H1 (cell line): ENCODE data around the gene MRM1. TPM values are rescaled to one million over a fixed set of nuclear protein-coding genes. Genes with fewer than 3 reads are reported as not detected.

Experiments
- CTCF ChIA-PET: fragments of 300-600 bp; sonication (Branson Sonifier 250); formaldehyde crosslinking; loops from one replicate; lab custom pipeline; 2021; ENCODE audit not compliant: partially characterized antibody; lab: Charles Lee
- POLR2A ChIA-PET: fragments of 300-600 bp; sonication (Branson Sonifier 250); formaldehyde crosslinking; loops from one replicate; lab custom pipeline; 2021; ENCODE audit warnings: inconsistent platforms; ENCODE audit not compliant: partially characterized antibody; lab: Charles Lee
- DNase-seq, 2 experiments: peaks; one replicate each; pipeline versions ENCODE4 v3.0.0 to v3.0.0-alpha.2; 2010 to 2022; ENCODE audit warnings: low spot score in 2 of 2, low read depth in 1 of 2, mixed read lengths in 1 of 2
- FAIRE-seq: peaks from 2 replicates; lab custom pipeline; 2011; peaks lifted over from hg19 to GRCh38; lab: Jason Lieb, UNC
- H2AFZ ChIP-seq: 2 replicates; pipeline ENCODE4 v1.8.1; 2012; ENCODE audit warnings: low read length, inconsistent platforms
- H2AK5ac ChIP-seq: 2 replicates; pipeline ENCODE4 v1.6.1; 2013; ENCODE audit warnings: low read depth, low read length
- H2BK120ac ChIP-seq: replicated peaks from 2 replicates; pipeline ENCODE3; 2013; ENCODE audit warnings: low read depth, low read length, inconsistent platforms
- H2BK12ac ChIP-seq: 2 replicates; pipeline ENCODE4 v1.6.1; 2013; ENCODE audit warnings: low read depth, low read length
- H2BK15ac ChIP-seq: 2 replicates; pipeline ENCODE4 v1.6.1; 2013; ENCODE audit warnings: low read length
- H2BK20ac ChIP-seq: 2 replicates; pipeline ENCODE4 v1.6.1; 2013; ENCODE audit warnings: low read length
- H2BK5ac ChIP-seq: 2 replicates; pipeline ENCODE4 v1.6.1; 2013; ENCODE audit warnings: low read depth, low read length
- H3K14ac ChIP-seq: 2 replicates; pipeline ENCODE4 v1.6.1; 2013; ENCODE audit warnings: inconsistent platforms; ENCODE audit not compliant: insufficient read length
- H3K18ac ChIP-seq: 2 replicates; pipeline ENCODE4 v1.6.1; 2013; ENCODE audit warnings: low read length; ENCODE audit errors: extremely low read depth
- H3K23ac ChIP-seq: 2 replicates; pipeline ENCODE4 v1.6.1; 2013; ENCODE audit warnings: inconsistent platforms; ENCODE audit not compliant: insufficient read length
- H3K23me2 ChIP-seq: 2 replicates; pipeline ENCODE4 v1.6.1; 2013; ENCODE audit warnings: low read depth, low read length
- H3K27ac ChIP-seq: 2 replicates; pipeline ENCODE4 v1.6.1; 2011; ENCODE audit warnings: low read depth, low read length, inconsistent platforms
- H3K27me3 ChIP-seq, 4 experiments: replicated peaks in 1 of 4; 1 replicate in 1 of 4; 2 replicates in 3 of 4; pipeline versions ENCODE4 v1.6.1 to v1.8.1; 2011 to 2013; ENCODE audit warnings: low read length in 3 of 4, mild to moderate bottlenecking in 3 of 4, inconsistent platforms in 2 of 4, mixed read lengths in 2 of 4, moderate library complexity in 1 of 4; ENCODE audit not compliant: control insufficient read depth in 3 of 4, insufficient read depth in 3 of 4; ENCODE audit errors: extremely low read depth in 1 of 4
- H3K36me3 ChIP-seq, 4 experiments: 2 replicates each; pipeline versions ENCODE4 v1.6.1 to v1.8.1; 2011 to 2013; ENCODE audit warnings: mild to moderate bottlenecking in 4 of 4, low read length in 3 of 4, moderate library complexity in 2 of 4, control low read depth in 1 of 4, inconsistent platforms in 1 of 4; ENCODE audit not compliant: insufficient read depth in 4 of 4, control insufficient read depth in 2 of 4
- H3K4ac ChIP-seq: replicated peaks from 2 replicates; pipeline ENCODE3; 2013; ENCODE audit warnings: low read length, low read depth, mixed read lengths, inconsistent platforms; ENCODE audit not compliant: insufficient read length
- H3K4me1 ChIP-seq, 4 experiments: replicated peaks in 1 of 4; 1 replicate in 1 of 4; 2 replicates in 3 of 4; pipeline versions ENCODE4 v1.6.1 to v1.8.1; 2011 to 2013; ENCODE audit warnings: low read length in 3 of 4, inconsistent platforms in 2 of 4, mixed read lengths in 1 of 4; ENCODE audit not compliant: insufficient read depth in 4 of 4, control insufficient read depth in 3 of 4
- H3K4me2 ChIP-seq, 2 experiments: 2 replicates each; pipeline versions ENCODE4 v1.6.1 to v1.8.1; 2011 to 2013; ENCODE audit warnings: low read depth in 2 of 2, low read length in 2 of 2, control low read depth in 1 of 2, inconsistent platforms in 1 of 2, mild to moderate bottlenecking in 1 of 2; ENCODE audit not compliant: insufficient read depth in 1 of 2
- H3K4me3 ChIP-seq, 4 experiments: fragments of 200-600, 300-600 bp in 1 of 4; sonication (generic), shearing (Covaris generic), sonication (Bioruptor Twin) in 1 of 4; 2 replicates each; pipeline versions ENCODE4 v1.5.1 to v1.8.1; 2011 to 2016; ENCODE audit warnings: low read length in 4 of 4, low read depth in 3 of 4, control low read depth in 2 of 4, inconsistent platforms in 2 of 4, mild to moderate bottlenecking in 2 of 4, mixed read lengths in 1 of 4, moderate library complexity in 1 of 4; ENCODE audit not compliant: insufficient read depth in 2 of 4; ENCODE audit errors: extremely low read depth in 1 of 4
- H3K56ac ChIP-seq: replicated peaks from 2 replicates; pipeline ENCODE3; 2013; ENCODE audit warnings: low read depth, mild to moderate bottlenecking, mixed read lengths, low read length, inconsistent platforms; ENCODE audit not compliant: insufficient read length
- H3K79me1 ChIP-seq: 2 replicates; pipeline ENCODE4 v1.6.1; 2013; ENCODE audit warnings: low read depth, low read length, control low read depth
- H3K79me2 ChIP-seq, 2 experiments: 2 replicates each; pipeline versions ENCODE4 v1.6.1 to v1.8.1; 2012 to 2013; ENCODE audit warnings: low read length in 2 of 2, mild to moderate bottlenecking in 2 of 2, inconsistent platforms in 1 of 2; ENCODE audit not compliant: insufficient read depth in 2 of 2, control insufficient read depth in 1 of 2
- H3K9ac ChIP-seq, 4 experiments: replicated peaks in 1 of 4; 1 replicate in 1 of 4; 2 replicates in 3 of 4; pipeline versions ENCODE4 v1.6.1 to v1.8.1; 2011 to 2013; ENCODE audit warnings: low read depth in 3 of 4, low read length in 3 of 4, control low read depth in 2 of 4, mild to moderate bottlenecking in 2 of 4, moderate library complexity in 2 of 4, inconsistent platforms in 1 of 4; ENCODE audit errors: extremely low read depth in 1 of 4
- H3K9me3 ChIP-seq, 2 experiments: 2 replicates each; pipeline versions ENCODE4 v1.6.1 to v1.8.1; 2012 to 2013; ENCODE audit warnings: mild to moderate bottlenecking in 2 of 2, moderate library complexity in 2 of 2, control low read depth in 1 of 2, inconsistent platforms in 1 of 2, low read depth in 1 of 2, low read length in 1 of 2, mixed read lengths in 1 of 2; ENCODE audit not compliant: insufficient read depth in 2 of 2
- H4K20me1 ChIP-seq, 2 experiments: replicated peaks in 1 of 2; 2 replicates each; pipeline versions ENCODE3 to v1.8.1; 2011 to 2013; ENCODE audit warnings: inconsistent platforms in 2 of 2, low read length in 2 of 2, mild to moderate bottlenecking in 1 of 2; ENCODE audit not compliant: insufficient read depth in 2 of 2, control insufficient read depth in 1 of 2
- H4K5ac ChIP-seq: 2 replicates; pipeline ENCODE4 v1.6.1; 2013; ENCODE audit warnings: low read length, low read depth, mixed read lengths, inconsistent platforms; ENCODE audit not compliant: insufficient read length
- H4K8ac ChIP-seq: 2 replicates; pipeline ENCODE4 v1.8.0; 2013; ENCODE audit warnings: mild to moderate bottlenecking, moderate library complexity, low read length, inconsistent platforms; ENCODE audit not compliant: insufficient read depth; ENCODE audit errors: extremely low read depth
- H4K91ac ChIP-seq: replicated peaks from 2 replicates; pipeline ENCODE3; 2013; ENCODE audit warnings: low read length, mixed read lengths, inconsistent platforms; ENCODE audit not compliant: insufficient read length
- CTBP2 ChIP-seq: IDR thresholded peaks from 2 replicates; pipeline ENCODE4 v1.7.0; 2011; ENCODE audit warnings: borderline replicate concordance, mild to moderate bottlenecking, moderate library complexity, mixed read lengths, low read length; ENCODE audit not compliant: insufficient read depth, insufficient read length
- GABPA ChIP-seq: IDR thresholded peaks from 2 replicates; pipeline ENCODE4 v1.6.1; 2011; ENCODE audit warnings: mild to moderate bottlenecking, low read length, moderate library complexity, borderline replicate concordance; ENCODE audit not compliant: insufficient read depth
- POU5F1 ChIP-seq: IDR thresholded peaks from 2 replicates; pipeline ENCODE4 v1.6.1; 2011; ENCODE audit warnings: low read depth, mild to moderate bottlenecking, low read length, moderate library complexity
- WGBS, 2 experiments: shearing (Covaris generic) in 1 of 2; methylation state at CpG; one replicate each; pipeline versions ENCODE4 v1.1.6 to v1.1.7; 2013 to 2015; ENCODE audit warnings: low lambda C conversion rate in 2 of 2, mixed read lengths in 2 of 2, inconsistent platforms in 1 of 2, low coverage in 1 of 2, missing lambda C conversion rate in 1 of 2; ENCODE audit not compliant: insufficient replicate concordance in 2 of 2, insufficient coverage in 1 of 2, insufficient read length in 1 of 2; ENCODE audit errors: extremely low coverage in 1 of 2, missing lambda C conversion rate in 1 of 2; 5-methylcytosine and 5-hydroxymethylcytosine counted together
- polyA plus RNA-seq, 7 experiments: library from polyadenylated mRNA; depleted of rRNA in 3 of 7; stranded (reverse) in 5 of 7; unstranded in 2 of 7; fragments of >200 nt in 5 of 7; fragments of 200-250 nt in 2 of 7; gene quantifications; 1 replicate in 5 of 7; 2 replicates in 1 of 7; 4 replicates in 1 of 7; pipeline versions ENCODE4 v1.2.1 to v1.2.3, GENCODE V29; 2011 to 2013; ENCODE audit warnings: missing spikeins in 2 of 7, mixed read lengths in 2 of 7
- total RNA-seq: library from RNA; stranded (reverse); fragmentation: NEBNext Ultra II Directional; extraction: Animal tissue kit (Norgen Biotek cat#: 25700); gene quantifications from 2 replicates; pipeline ENCODE4 v1.2.1, GENCODE V29; 2021

Gene MRM1
- total and polyA plus RNA-seq, 2 of the 8 experiments (the other 6 are each of a cell fraction or from before 2014, with no cell fraction given): 9.9 to 11.2 TPM

- Histone ChIP-seq H3K27me3 (peaks cover 0 to 3% (median 1%) of the 10 kb centered on the region in 4 experiments; a peak in 2 of 7 replicates), H2BK12ac (no peak overlapping the region), H3K4me3 (no peak overlapping the region), H3K23me2 (no peaks in the 10 kb centered on the region), H3K79me1 (no peaks in the 10 kb centered on the region), H3K27ac (no peak overlapping the region), H2BK5ac (peak overlapping the region; percentile 35; the same call in 1 of the 2 replicates), H3K56ac (no peak overlapping the region), H3K18ac (no peak overlapping the region), H2AFZ (no peak overlapping the region), H4K20me1 (peaks cover 0 to 6% of the 10 kb centered on the region in 2 experiments), H4K8ac (no peak overlapping the region), H3K36me3 (no peaks in the 10 kb centered on the region), H3K23ac (no peak overlapping the region), H3K79me2 (no peaks in the 10 kb centered on the region), H4K5ac (no peak overlapping the region), H2BK15ac (0 out of 2 replicates have a peak overlapping the region, but pooled peaks have one; percentile 81), H2BK20ac (no peak overlapping the region), H3K4me2 (no peak overlapping the region), H3K9ac (no peak overlapping the region), H3K4ac (no peak overlapping the region), H2BK120ac (no peak overlapping the region), H3K4me1 (peaks cover 2 to 8% (median 5%) of the 10 kb centered on the region in 4 experiments; a peak in 5 of 7 replicates), H2AK5ac (no peak overlapping the region), H3K14ac (no peak overlapping the region), H4K91ac (no peak overlapping the region), H3K9me3 (no peaks in the 10 kb centered on the region)
- ChIA-PET POLR2A (interaction anchor here (1.0 to 1.1 kb wide), 2 partner anchors 8 to 12 kb away, joined by 3 read pairs; no protein-coding TSS in a partner anchor), CTCF (interaction anchor here (0.6 to 6.8 kb wide), 7 partner anchors 8 to 397 kb away, joined by 3 to 64 read pairs (median 4); no protein-coding TSS in a partner anchor)
- FAIRE-seq (no peak), DNase-seq (no peak)
- WGBS, 2 experiments: 54% methylated on average over 9 of the region's 9 CpGs; no CpG with 5 or more reads in 1 of the 2 experiments
- TF ChIP-seq CTBP2 (no peak), POU5F1 (no peak), GABPA (no peak)
These were observed 48.9 kb downstream of the MRM1 start for GRCh38 chr17:36650096-36650775.
